ENCODE measurements around the gene TPSAB1.
A peak's percentile ranks its signal among the peaks of the same experiment; 100 is the strongest.

The TPSAB1 gene

GRCh38 chr16:1281517-1281916 lies 41.0 kb downstream of the TPSAB1 start:
- no peak for DNase-seq (ENCODE audit: extremely low read depth, insufficient read length)
- no peaks in the 10 kb centered on the region; the same call in 1 of the 2 replicates for H3K27me3 ChIP-seq (replicated peaks; ENCODE audit: control insufficient read depth, insufficient read depth, low read length)
- TF ChIP-seq CTCF (IDR thresholded peaks at IDR 0.05; ENCODE audit: insufficient read depth, low read length, poor library complexity, severe bottlenecking): no peak
- no peaks in the 10 kb centered on the region for H3K36me3 ChIP-seq (ENCODE audit: control insufficient read depth, insufficient read depth, low read length)
- no peak overlapping the region for H3K4me3 ChIP-seq (replicated peaks; ENCODE audit: low read depth, low read length)

DNA sequence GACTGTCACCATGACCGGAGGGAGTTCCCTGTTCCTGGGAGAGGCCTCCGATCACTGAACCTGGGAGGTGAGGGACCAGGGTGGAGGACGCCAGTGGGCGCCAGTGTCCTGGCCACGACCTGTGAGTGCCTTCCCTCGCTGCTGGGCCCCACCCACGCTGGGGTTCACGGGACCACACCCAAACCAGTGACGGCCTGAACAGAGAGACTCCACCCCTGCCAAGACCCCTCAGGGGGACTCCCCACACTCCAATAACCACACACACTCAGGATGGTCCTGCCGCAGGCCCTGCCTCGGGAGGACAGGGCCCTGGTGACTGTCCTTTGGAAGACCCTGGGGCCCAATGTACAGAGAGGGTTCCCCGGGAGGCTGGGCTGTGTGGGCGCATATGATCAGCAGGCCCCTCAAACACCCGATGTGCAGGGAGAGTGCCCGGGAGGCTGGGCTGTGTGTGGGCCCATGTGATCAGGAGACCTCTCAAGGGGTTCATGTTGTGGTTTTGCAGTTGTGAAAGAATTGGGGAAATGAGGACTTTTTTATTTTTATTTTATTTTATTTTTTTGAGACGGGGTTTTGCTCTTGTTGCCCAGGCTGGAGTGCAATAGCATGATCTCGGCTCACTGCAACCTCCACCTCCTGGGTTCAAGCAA lies 41.9 kb downstream of the TPSAB1 start:
- H3K4me3 ChIP-seq (replicated peaks; ENCODE audit: low read depth, low read length): no peak overlapping the region
- no peaks in the 10 kb centered on the region; the same call in 1 of the 2 replicates for H3K27me3 ChIP-seq (replicated peaks; ENCODE audit: control insufficient read depth, insufficient read depth, low read length)
- TF ChIP-seq CTCF (IDR thresholded peaks at IDR 0.05; ENCODE audit: insufficient read depth, low read length, poor library complexity, severe bottlenecking): no peak
- no peak for DNase-seq (ENCODE audit: extremely low read depth, insufficient read length)
- no peaks in the 10 kb centered on the region for H3K36me3 ChIP-seq (ENCODE audit: control insufficient read depth, insufficient read depth, low read length)

GRCh38 chr16:1283296-1283695 lies 42.8 kb downstream of the TPSAB1 start:
- DNase-seq (ENCODE audit: extremely low read depth, insufficient read length): no peak
- no peak overlapping the region for H3K4me3 ChIP-seq (replicated peaks; ENCODE audit: low read depth, low read length)
- no peak for TF ChIP-seq CTCF (IDR thresholded peaks at IDR 0.05; ENCODE audit: insufficient read depth, low read length, poor library complexity, severe bottlenecking)
- H3K36me3 ChIP-seq (ENCODE audit: control insufficient read depth, insufficient read depth, low read length): no peaks in the 10 kb centered on the region
- no peaks in the 10 kb centered on the region; the same call in 1 of the 2 replicates for H3K27me3 ChIP-seq (replicated peaks; ENCODE audit: control insufficient read depth, insufficient read depth, low read length)

GRCh38 chr16:1283996-1284616 lies 43.6 kb downstream of the TPSAB1 start:
- DNase-seq (ENCODE audit: extremely low read depth, insufficient read length): no peak
- H3K36me3 ChIP-seq (ENCODE audit: control insufficient read depth, insufficient read depth, low read length): no peaks in the 10 kb centered on the region
- H3K4me3 ChIP-seq (replicated peaks; ENCODE audit: low read depth, low read length): no peak overlapping the region
- H3K27me3 ChIP-seq (replicated peaks; ENCODE audit: control insufficient read depth, insufficient read depth, low read length): no peaks in the 10 kb centered on the region; the same call in 1 of the 2 replicates
- TF ChIP-seq CTCF (IDR thresholded peaks at IDR 0.05; ENCODE audit: insufficient read depth, low read length, poor library complexity, severe bottlenecking): no peak

DNA sequence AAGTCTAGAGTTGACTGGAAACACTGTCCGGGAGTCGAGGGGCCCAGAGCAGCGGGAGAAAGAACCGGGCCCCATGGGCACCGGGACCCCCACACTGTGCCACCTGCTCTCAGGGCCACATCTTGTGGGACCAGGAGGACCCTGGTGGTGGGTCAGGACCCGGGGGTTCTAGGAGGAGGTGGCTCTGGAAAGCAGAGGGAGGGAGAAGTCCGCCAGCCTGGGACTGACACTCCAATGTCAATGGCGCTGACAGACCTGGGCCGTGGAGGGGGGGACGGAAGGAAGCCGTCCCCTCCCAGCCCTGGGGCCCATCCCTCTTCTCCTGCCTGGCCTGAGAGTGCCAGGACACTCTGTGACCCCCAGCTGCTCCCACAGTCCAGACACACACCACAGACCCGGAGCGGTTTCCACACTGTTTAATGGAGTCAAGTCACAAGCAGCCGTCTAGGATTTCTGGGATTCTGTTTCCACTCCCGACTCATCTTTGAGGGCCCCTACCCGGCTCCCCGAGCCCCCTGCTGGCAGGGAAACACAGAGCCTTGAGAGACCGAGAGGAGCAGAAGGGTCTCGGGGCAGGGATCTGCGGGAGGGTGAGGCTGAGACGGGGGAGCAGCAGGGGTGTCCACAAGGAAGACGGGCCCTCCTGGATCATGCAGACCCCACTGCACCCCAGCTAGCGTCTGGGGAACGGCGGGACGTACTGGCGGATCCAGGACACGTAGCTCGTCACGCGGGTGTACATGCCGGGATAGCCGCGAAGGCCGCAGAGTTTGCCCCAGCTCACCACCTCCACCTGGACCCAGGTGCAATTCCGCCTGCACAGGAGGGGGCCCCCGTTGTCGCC lies 45.4 kb downstream of the TPSAB1 start:
- Histone ChIP-seq H3K27me3 (replicated peaks; ENCODE audit: control insufficient read depth, insufficient read depth, low read length) (no peaks in the 10 kb centered on the region; the same call in 1 of the 2 replicates), H3K4me3 (replicated peaks; ENCODE audit: low read depth, low read length) (no peak overlapping the region), H3K36me3 (ENCODE audit: control insufficient read depth, insufficient read depth, low read length) (no peaks in the 10 kb centered on the region)
- TF ChIP-seq CTCF (IDR thresholded peaks at IDR 0.05; ENCODE audit: insufficient read depth, low read length, poor library complexity, severe bottlenecking): peak; percentile 12
- DNase-seq (ENCODE audit: extremely low read depth, insufficient read length): no peak
